Peyer's patch (tissue), 4 donors: Measurements from ENCODE around the gene SPATA16.

ENCODE experiments used
- POLR2A ChIP-seq, 2 donors: fragments of 450-650 bp; IDR thresholded peaks; one replicate each; pipeline ENCODE4 v1.5.1; 2017; ENCODE audit warnings: antibody characterized with exemption in 2 of 2, mild to moderate bottlenecking in 2 of 2, moderate library complexity in 2 of 2
- TF ChIP-seq, protein P1 (sequence below), 6 experiments: fragments of 450-650 bp in 4 of 6; fragments of 200-600 bp in 2 of 6; sonication (generic) in 1 of 6; IDR thresholded peaks; one replicate each; pipeline ENCODE4 v1.5.1; 2017 to 2019; ENCODE audit warnings: antibody characterized with exemption in 6 of 6, mild to moderate bottlenecking in 3 of 6, moderate library complexity in 1 of 6

DNA sequence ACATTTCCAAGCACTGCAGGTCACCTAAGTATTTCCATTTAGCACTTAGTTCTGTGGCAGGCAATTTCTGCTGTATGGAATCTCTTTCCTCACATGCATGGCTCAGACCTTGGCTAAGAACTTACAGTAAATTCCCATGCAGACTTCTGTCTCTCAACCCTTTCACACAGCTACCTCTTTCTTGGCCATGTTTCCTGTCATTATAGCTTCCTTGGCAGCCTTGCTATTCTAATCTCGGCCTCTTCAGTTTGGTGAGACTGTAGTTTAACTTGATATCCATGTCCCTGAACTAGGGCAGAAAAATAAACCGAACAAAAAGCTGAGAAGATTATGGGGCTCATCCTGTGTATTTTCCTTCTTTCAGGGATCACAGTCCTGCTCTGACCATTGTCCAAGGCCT lies 96.0 kb downstream of the SPATA16 start:
- TF ChIP-seq POLR2A (IDR thresholded peaks at IDR 0.05): no peak
- TF ChIP-seq, protein P1, sequence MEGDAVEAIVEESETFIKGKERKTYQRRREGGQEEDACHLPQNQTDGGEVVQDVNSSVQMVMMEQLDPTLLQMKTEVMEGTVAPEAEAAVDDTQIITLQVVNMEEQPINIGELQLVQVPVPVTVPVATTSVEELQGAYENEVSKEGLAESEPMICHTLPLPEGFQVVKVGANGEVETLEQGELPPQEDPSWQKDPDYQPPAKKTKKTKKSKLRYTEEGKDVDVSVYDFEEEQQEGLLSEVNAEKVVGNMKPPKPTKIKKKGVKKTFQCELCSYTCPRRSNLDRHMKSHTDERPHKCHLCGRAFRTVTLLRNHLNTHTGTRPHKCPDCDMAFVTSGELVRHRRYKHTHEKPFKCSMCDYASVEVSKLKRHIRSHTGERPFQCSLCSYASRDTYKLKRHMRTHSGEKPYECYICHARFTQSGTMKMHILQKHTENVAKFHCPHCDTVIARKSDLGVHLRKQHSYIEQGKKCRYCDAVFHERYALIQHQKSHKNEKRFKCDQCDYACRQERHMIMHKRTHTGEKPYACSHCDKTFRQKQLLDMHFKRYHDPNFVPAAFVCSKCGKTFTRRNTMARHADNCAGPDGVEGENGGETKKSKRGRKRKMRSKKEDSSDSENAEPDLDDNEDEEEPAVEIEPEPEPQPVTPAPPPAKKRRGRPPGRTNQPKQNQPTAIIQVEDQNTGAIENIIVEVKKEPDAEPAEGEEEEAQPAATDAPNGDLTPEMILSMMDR (IDR thresholded peaks at IDR 0.05): no peak
